ENCODE results near the gene AQP10.
"Not testable (repeated sequence)": the region's sequence is repeated elsewhere in the genome, so short reads cannot be mapped to it uniquely, and the experiment has no call there.

Gene AQP10

GRCh38 chr1:154324669-154325582 is 4.0 kb downstream of the AQP10 start, which contains the start of gene ATP8B2:
TSS of gene ATP8B2 (plus strand) at chr1:154325525. CDS start at chr1:154328142, 2,617 bp downstream.
- DNase-seq: peak; percentile 76

DNA sequence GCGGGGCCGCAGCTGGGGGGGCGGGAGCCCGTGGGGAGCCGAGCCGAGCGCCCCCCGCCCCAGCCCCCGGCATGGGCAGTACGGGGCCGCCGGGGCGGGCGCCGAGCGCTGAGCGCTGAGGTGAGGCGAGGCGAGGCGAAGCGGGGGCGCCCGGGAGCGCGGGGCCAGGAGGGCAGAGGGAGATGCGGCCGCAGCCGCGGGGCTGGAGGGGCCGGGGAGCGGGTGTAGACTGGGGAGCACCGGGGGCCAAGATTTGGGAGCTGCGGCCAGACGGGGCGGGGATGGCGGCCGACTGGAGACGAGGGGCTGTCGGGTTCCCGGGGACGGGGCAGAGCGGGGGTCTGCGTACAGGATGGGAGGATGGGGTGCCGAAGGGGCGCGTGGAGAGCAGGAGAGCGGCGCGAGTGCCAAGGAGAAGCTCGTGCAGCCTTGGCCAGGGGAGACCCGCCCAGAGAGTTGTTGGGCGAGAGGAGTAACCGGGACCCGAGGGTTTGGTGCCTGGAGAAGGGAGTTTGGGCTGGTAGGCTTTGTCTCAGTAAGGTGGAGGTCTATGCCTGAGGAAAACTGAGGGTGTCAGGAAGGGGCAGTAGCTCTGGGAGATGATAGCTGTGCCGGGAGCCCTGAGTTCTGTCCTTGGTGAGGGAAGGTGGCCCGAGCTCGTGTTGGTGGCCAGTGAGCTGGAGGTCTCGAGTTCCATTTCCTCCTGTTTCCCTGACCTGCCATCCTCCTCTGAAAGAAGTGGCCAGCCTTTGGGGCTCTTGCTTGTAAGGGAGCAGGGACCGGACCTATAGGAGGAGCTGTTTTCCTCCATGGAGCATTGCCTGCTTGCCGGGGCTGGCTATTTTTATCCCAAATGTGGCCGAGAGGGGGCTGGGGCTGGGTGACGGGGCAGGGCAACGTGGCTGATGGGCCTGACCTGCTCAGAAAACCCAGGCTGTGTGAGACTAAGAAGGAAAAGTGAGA is 5.0 kb downstream of the AQP10 start:
- peak; percentile 90 for DNase-seq

DNA sequence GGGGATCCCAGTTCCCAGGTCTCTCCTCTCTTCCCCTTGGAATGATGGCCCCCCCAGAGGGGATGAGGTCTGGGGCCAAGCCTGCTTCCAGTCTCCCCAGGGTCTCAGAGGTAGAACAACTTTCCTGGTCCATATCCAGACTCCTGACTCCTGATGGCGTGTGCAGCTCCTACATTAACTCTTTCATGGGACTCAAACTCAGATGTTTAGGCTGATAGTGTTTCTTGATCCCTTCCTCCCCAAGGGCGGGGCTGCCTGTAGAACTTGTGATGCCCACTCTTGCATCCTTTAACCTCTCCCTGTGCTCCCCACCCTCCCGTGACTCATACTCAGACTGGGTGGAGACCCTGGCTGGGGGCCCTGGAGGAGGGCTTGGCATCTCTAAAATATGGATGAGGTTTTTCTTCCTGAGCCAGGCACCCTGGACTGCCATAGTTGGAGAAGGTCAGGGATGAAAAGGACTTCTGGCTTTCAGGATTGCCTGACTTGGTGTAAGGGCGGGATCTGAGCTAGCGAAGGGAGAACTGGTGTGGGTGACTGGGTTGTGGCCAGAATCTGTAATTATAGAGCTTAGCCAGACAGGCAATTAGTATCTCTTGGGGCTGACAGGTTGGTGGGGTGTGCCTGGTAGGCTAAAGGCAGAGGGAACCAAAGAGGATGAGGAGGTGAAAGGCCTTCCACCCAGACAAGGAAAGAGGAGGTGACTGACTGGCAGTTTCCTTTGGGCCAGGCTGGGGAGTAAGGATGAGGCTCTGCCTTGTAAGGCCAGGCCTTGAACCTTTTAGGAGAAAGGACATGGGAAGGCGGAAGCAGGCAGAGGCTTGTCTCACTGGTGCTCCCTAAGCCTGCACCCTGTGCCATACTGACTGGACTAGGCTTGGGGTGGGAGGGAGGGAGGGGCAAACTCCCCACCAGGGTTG is 5.9 kb downstream of the AQP10 start:
- peak; percentile 74 for DNase-seq

DNA sequence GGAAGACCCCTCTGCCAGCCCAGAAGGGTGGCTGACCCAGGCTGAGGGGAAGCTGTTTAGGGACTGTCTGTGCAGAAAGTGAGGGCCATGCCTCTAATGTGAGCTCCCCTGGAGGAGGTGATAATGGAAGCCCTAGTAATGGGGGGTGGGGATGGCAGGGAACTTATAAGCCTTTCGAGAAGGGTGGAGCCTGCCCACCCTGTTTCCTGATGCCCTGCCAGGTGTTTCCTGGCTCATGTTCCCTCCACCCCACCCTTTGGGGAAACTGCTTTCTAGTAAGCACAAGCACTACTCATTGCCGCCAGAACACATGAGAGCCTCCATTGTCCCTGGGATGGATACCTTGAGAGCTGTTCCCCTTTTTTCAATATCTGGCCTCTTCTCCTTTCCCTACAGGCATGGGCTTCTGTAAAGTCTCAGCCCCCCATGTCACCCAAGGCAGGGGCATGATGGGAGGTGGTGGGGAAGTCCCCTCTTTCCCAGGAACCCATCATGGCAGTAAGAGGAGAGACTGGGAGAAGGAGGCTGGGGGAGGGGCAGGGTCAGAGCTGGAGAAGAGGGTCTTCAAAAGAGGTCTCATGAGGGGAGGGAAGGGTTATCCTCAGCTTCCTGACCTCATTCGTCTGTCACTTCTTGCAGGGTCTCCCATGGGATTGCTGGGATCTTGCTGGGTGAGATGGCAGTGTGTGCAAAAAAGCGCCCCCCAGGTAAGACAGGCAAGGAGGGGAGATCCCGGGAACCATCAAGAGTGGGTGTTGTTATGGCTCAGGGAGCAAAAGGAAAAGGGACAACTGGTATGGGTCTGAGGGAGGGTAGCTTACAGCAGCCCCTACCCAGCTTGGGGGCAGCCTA is 6.8 kb downstream of the AQP10 start:
- DNase-seq: no peak

- DNase-seq: peak; percentile 64
Measured at GRCh38 chr1:154328318-154329151, 7.6 kb downstream of the AQP10 start.

GRCh38 chr1:154329152-154329521 is 8.2 kb downstream of the AQP10 start:
- peak; percentile 77 for DNase-seq

DNA sequence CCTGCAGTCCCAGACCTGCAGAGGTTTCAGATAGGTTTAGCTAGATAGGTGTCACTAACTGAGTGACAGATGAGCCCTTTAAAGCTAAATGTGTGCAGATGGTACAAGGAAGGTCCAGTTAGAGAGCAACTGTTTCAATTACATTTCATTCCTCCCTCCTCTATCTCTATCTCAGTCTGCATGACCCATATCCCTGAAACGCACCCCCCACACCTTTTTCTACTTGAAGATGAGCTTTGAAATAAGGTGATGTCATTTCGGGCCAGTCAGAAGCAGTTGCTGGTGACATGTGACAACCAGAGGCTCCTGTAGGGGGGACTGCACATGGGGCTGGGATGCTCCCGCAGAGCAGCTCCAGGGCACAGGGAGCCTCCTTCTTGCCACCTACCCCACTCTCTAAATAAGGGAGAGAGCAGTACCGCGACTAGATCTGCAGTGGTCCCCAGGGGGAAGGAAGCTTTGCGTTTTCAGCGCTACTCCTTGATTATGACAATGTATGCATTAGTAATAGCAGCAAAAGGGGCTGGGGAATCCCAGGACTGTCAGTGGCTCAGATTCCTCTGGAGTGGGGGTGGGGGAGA is 8.7 kb downstream of the AQP10 start:
- DNase-seq: no peak

- no peak for DNase-seq
Measured at GRCh38 chr1:154330669-154331068, 9.8 kb downstream of the AQP10 start.

DNA sequence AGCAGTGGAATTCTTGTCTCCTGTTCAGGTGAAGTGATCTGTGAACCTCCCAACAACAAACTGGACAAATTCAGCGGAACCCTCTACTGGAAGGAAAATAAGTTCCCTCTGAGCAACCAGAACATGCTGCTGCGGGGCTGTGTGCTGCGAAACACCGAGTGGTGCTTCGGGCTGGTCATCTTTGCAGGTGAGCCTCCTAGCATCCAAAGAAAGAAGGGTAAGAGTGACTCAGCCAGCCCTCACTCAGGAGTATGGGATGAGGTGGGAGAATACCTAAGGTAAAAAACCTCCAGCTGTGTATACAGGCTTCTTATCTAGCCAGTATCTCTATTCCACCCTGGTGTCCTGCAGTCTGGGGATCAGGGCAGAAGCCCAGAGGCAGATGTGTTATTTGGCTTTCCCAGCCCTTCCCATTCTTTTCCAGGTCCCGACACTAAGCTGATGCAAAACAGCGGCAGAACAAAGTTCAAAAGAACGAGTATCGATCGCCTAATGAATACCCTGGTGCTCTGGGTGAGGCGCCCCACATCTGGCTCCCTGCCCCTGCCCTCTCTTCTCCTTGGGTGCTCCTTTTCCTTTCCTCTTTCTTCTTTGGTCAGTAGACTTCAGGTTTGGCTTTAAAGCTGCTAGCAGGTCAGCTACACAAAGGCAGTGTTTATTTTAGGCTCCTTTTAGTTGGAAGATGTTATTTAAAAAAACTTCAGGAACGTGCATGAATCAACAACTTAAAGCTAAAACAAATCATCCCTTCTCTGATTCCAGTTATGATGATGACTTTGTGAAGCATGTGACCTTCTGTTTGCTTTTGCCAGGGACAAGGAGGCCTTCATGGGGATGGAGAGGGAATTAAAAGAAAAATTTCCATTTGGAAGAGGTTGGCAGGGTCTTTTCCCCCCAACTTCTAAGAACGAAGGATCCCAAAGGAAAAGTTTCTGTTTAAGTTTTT is 13.5 kb downstream of the AQP10 start:
- DNase-seq: no peak

DNA sequence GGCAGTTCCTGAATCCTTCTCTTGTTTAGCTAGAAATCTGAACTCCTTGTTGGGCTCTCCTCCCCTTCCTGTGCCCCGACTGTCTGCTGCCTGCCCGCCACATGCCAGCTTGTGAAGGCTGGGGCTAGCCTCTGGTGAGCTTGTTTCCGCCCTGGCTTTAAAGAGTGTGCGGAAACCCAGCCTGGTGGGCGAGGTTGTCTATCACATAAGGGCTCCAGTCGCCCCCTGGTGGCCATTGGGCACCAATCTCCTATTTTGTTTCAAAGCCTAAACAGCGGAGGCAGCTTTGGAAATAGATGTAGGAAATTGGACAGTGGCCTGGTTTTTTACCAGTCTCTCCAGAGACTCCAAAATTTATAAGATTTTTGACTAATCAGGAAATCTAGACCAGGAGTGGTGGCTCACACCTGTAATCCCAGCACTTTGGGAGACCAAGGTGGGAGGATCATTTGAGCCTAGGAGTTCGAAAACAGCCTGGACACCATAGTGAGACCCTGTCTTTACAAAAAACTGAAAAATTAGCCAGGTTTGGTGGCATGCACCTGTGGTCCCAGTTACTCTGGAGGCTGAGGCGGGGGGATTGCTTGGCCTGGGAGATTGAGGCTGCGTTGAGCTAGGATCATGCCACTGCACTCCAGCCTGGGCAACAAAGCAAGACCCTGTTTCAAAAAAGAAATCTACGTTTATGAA is 14.3 kb downstream of the AQP10 start:
- DNase-seq: peak; percentile 82

DNA sequence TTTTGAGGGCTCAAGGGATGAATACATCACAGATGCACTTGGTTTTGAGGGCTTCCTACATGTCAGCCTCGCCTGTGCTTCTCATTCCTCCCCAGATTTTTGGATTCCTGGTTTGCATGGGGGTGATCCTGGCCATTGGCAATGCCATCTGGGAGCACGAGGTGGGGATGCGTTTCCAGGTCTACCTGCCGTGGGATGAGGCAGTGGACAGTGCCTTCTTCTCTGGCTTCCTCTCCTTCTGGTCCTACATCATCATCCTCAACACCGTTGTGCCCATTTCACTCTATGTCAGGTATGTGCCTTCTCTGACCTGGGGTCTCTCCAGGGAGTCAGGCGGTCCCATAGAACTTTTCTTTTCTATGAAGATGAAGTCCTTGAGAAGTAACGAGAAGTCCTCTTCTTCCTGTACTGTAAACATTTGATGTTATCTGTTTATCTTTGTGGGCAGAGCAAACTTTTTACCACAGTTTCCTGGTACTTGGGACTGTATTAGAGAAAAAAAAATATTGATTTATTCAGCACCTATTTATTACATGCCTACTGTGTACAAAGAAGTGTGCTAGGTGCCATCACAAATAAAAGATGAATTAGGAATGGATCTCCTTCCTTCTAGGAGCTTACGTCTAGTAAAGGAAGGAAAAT is 16.5 kb downstream of the AQP10 start:
- DNase-seq: no peak

- DNase-seq: no peak
Measured at GRCh38 chr1:154338875-154339274, 18.0 kb downstream of the AQP10 start.

- not testable (repeated sequence) for DNase-seq
Measured at GRCh38 chr1:154341366-154341765, 20.5 kb downstream of the AQP10 start.

DNA sequence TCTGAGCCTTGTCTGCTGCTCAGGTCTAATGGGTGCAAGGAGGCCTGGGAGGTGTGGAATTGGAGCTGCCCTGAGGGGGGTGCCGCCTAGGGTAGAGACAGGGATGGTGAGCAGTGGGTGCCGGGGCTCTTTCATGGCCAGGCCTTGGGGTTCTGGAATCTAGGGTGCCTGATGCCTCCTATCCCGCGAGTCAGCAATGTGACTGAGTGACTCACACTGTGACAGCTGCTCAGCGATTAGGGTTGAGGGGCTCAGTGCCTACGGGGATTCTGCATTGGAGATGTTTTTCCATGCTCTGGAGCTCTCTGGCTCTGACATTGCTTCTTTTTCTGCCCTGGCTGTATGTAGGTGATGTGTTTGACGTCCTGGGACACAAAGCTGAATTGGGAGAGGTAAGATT is 21.2 kb downstream of the AQP10 start:
- DNase-seq: no peak

DNA sequence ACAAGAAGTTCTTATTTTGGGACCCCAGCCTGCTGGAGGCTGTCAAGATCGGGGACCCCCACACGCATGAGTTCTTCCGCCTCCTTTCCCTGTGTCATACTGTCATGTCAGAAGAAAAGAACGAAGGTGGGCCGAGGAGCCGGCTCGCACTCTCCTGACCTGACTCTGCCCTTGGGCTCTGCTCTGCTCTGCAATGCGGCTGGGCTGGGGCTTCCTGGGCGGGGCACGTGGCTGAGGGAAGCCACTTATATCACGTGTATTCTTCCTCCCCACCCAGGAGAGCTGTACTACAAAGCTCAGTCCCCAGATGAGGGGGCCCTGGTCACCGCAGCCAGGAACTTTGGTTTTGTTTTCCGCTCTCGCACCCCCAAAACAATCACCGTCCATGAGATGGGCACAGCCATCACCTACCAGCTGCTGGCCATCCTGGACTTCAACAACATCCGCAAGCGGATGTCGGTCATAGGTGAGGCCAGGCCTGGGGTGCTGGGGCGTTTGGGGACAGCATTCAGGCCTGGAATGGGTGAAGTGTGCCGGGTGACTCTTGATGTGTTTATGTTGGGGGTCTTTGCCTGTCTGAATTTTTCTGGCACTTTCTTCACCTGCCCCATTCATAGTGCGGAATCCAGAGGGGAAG is 22.1 kb downstream of the AQP10 start:
- no peak for DNase-seq

DNA sequence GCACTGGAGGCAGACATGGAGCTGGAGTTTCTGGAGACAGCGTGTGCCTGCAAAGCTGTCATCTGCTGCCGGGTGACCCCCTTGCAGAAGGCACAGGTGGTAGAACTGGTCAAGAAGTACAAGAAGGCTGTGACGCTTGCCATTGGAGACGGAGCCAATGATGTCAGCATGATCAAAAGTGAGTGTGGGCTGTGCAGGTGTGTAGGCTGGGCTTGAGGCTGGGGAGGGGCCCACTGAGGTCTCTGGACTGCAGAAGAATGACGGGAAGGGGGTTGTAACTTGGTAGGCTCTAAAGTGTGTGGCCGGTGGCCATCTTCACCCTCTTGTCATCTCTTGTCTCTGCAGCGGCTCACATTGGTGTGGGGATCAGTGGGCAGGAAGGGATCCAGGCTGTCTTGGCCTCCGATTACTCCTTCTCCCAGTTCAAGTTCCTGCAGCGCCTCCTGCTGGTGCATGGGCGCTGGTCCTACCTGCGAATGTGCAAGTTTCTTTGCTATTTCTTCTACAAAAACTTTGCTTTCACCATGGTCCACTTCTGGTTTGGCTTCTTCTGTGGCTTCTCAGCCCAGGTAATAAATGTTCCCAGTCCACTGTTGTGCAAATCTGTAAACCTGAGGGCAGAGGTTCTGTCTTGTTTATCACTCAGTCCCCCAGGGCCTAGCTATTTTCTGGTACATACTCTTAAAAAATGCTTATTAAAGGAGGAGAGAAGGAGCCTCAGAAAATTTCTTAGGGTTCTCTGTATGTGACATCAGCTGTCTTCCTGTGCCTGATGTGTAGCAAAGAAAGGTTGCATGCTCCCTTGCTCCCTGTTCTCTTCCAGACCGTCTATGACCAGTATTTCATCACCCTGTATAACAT is 24.3 kb downstream of the AQP10 start:
- peak; percentile 34 for DNase-seq
